NCI-H1092 treated with DMSO at 0.1 percent for 48 hours (cell line): Measurements from ENCODE around the gene NMT1.

Experiments used
- DNase-seq: peaks from one replicate; lab custom pipeline; 2025; lab: John Stamatoyannopoulos, UW

The NMT1 gene

GRCh38 chr17:45104907-45105624 is 43.9 kb downstream of the NMT1 start:
- no peak for DNase-seq

DNA sequence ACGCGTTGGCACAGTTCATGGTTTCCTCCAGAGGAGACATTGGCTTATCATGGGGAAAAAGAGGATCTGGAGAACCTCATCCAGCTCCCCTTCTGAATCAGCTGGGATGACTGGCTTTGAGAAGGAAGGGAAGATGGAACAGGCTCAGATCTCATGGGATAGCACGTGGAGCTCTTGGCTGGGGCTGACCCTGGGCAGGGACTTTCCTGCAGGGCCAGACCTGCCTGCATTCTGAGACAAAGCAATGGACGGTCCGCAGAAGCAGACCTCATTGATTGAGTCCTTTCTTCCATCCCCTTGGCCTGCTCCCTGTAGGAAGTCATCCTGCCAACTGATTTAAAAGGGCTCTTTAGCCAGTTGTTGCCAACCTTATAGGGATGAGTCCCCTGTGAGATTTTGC is 45.0 kb downstream of the NMT1 start:
- no peak for DNase-seq

DNA sequence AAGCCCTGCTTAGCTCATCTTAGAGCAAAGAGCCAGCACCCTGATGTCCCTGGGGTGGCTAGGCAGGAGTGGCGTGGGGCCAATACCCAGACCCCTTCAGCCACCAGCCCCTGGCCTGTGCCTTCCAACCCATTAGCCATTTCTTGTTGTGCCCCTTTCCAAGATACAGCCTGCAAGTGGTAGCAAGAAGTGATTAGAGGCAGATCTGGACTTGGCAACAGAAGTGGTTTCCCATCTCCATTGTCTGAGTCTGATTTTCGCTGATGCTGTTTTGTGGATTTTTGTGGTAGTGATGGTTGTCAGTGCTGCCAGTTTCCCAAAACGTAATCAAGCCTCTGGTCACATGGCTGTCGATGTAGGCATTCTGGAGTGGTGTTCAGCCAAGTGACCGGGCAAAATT is 45.5 kb downstream of the NMT1 start:
- no peak for DNase-seq

DNA sequence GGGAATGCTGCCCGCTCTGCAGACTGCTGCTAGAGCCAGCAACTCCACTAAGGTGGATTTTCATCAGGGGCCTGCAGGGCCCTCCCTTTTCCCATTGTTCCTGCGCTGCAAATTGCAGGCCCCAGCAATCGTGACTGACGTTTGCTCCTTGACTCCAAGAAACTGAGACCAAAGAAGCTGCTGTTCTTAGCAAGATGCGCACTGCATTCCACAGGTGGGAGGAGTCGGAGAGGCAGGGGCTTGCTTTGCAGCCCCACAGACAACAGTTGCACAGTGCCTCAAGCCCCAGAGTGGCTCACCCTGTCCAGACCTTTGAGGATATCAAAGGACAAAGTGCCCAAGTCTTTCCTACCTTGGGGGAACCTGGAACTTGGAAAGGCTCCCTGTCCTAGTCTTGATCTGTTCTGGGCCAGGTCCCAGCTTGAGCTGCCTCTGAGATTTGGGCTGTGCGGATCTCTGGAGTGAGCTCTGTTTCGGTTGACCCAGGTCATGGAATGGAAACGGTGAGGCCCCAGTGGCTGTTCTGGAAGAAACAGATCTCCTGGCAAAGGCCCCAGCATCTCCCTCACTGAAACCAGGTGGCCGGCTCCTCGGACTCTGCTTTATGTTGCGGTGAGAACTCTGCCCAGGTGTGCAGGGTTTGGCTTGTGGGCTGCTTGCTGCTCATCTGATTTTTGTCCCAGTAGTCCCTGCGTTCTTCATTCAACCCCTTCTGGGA is 46.3 kb downstream of the NMT1 start:
- DNase-seq, result no peak

DNA sequence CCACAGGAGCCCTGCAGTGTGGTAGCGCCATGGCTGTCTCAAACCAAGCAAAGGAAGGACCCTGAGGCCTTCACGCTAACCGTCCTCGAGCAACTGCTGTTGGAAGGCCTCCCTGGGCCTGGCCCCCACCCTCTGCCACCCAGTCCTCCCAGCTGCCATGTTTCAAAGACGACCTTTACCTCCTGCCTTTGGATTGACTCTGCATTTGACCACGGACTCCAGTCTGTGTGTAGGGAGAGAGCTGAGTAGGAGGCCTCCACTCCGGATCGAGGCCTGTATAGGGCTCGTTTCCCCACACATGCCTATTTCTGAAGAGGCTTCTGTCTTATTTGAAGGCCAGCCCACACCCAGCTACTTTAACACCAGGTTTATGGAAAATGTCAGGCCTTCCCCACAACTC is 46.9 kb downstream of the NMT1 start:
- DNase-seq, result no peak

DNA sequence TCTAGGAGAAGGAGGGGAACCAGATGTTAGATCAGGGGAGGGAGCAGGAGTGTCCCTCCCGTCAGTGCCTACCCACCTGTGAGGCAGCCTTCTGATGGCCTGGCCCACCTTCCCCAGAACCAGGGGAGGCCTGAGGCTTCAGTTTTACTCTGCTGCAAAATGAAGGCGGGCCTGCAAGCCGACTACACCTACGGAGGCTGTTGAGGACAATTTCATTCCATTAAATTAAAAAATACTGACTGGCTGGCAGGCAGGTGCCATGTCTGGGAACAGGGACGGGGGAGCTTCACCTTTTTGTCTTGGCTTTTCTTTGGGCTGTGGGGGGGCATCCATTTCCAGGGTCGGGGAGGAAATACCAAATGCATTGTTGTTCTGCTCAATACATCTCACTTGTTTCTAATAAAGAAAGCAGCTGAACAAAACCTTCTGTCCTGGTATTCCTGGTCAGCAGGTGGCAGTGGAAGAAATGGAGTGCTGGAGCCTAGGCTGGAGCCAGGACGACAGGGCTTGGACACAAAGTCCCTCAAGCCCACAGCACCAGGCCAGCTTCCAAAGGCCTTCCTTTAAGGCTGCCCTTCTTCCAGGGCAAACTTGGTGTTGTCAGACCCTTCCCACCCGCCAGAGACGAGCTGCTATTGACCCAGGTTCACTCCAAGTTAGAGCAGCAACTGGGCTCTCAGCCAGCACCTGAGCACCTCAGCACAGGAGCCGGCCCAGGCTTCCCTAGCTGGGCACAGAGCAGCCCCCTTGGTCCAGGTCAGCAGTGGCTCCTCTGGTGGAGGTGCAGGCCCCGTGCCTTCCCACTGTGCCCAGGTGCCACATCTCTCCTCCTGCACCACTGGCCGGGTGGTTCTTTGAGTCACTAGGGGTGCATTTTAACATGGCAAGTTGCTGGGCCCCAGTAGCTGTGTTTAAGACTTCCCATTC is 47.7 kb downstream of the NMT1 start:
- no peak for DNase-seq

- no peak for DNase-seq
These were observed 49.8 kb downstream of the NMT1 start for GRCh38 chr17:45110676-45111611.

DNA sequence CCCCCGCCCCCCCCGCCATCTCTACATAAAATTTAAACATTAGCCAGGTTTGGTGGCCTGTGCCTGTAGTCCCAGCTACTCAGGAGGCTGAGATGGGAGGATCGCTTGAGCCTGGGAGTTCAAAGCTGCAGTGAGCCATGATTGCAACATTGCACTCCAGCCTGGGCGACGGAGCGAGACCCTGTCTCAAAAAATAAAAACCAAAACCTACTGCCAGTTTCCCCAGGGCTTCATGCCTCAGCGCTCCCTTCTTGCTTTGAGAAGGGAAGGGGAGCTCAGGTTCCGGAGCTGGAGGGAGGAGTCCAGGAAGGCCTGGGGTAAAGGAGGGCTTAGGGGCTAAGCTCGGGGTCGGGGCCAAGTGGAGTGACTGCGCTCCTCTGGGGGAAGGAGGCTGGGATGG is 50.7 kb downstream of the NMT1 start:
- DNase-seq, result no peak

DNA sequence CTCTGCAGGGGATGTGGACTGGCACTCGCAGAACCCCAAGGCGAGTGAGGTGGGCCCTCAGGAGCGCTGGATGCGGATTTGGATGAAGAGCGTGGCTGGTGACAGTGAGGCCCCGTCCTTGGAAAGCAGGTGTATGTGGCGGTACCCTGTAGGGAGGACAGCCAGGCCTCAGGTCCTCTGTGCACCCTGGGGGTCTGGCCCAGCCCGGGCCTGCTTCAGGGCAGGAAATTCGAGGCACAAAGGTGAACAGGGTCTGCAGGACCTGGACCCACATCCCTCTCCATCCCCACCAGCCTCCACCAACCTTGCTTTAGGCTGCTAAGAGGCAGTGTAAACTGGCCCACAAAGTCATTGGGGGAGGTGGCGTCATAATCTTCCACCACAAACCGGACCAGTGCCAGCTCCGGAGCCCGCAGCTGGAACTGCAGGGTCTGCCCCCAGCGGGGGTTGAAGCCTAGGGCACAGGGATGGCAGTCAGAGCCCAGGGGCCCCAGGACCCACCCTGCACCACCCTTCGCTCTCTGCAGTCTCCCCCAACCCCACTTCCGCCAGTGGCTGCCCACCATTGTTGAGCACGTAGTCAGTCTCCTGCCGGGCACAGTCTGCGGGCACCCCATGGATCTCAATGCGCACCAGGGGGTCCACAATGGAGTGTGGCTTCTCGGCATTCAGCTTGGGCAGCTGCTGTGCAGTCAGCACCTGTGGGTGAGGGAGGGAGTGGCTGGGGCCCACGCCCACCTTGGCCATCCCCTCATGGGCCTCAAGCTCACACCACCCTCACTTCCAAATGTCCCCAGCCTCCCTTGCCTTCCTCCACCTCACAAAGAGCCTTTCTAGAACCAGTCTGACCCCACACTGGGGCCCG is 51.7 kb downstream of the NMT1 start:
- no peak for DNase-seq

DNA sequence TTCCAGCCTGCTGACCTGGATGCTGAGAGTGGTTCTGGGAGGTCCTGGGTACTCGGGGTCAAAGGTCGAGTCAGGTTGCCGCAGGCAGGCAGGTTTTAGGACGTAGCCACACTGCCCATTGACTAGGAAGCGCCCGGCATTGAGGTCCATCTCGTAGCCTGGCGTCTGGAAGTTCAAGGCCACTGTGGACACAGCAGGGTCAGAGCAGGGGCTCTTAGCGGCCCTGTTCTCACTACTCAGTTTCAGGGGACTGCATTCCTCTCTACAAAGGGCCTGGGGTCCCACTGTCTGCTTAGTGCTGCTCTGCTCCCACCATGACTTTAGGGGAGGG is 52.3 kb downstream of the NMT1 start:
- DNase-seq, result no peak

DNA sequence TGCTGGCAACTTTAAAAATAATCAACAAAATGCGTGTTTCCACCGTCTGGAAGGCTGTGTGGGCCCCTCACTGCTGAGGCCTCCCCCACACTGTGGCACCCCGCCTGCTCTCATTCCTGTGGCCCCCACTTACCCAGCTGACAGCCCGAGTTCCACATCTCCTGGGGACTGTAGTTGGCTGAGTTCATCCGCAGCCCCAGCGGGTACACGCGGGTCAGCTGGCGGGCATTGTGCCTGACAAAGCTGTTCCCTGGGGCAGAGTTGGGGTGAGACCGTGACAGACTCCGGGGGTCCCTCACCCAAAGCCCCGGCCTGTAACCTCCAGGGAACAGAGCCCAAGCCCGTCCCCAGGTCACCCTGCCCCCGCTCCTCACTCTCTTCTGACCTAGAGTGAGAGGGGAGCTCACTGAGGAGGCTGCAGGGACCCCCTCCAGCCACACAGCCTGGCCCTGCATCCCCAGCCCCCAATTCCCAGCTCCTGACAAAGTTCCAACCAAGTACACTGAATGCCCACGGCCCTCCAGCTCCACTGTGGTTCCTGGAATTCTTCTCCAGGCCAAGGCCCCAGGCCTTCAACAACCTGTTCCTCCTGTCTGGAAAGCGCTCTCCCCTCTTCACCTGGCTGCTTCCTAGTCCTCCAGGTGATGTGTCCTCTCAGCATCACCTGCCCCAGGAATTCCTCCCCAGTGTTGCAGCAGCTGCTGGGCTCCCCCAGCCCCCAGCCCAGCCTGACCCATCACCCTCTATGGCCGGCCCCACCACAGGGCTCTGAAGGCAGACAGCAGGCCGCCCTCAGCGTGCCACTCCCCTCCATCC is 53.2 kb downstream of the NMT1 start:
- DNase-seq, result no peak

DNA sequence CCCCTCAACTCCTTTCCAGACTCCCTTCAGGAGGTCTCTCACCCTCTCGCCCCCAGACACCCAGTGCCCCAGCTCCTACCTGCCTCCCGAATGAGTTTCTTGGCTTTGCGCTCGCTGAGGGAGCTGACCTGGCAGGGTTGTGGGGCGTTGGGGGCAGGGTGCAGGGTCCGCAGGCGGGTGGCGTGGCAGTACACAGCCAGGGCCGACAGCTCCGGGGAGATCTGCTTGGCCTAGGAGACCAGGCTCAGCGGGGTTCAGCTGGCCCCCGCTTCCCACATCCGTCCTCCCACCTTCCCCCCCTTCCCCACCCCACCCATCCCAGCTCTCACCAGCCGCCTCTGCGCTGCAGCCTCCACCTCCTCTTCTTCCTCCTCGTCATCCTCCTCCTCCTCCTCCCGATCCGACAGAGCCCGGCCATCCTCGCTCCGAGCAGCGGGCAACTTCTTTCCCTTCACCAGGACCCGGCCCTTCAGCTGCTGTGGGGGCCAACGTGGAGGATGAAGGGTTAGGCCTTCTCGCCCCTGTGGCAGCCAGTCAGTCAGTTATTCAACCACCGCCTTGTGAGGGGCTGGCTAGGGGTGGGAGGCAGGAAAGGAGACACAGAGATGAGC is 54.0 kb downstream of the NMT1 start:
- DNase-seq, result no peak

DNA sequence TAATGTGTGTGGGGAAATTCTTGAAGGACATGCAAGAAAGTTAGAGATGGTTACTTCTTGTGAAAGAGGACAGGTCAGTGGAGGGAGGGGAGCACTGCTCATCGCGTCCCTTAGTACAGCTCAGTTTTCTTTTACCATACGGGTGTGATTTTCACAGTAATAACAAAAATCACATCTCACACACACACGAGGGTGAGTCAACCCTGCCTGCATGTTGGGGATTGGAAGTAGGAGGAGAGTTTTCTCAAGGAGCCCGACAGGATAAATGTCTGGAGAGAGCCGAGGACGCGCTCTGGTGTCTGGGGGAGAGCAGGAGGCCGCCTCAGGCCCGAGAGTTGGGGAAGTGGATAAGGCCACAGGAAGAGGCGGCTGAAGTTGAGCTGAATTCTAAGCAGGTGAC is 54.8 kb downstream of the NMT1 start:
- DNase-seq, result no peak

GRCh38 chr17:45116434-45117016 is 55.4 kb downstream of the NMT1 start:
- no peak for DNase-seq

- DNase-seq, result no peak
These were observed 56.2 kb downstream of the NMT1 start for GRCh38 chr17:45117334-45117733.

- no peak for DNase-seq
These were observed 56.9 kb downstream of the NMT1 start for GRCh38 chr17:45117848-45118646.

GRCh38 chr17:45118691-45119090 is 57.6 kb downstream of the NMT1 start:
- no peak for DNase-seq

- no peak for DNase-seq
These were observed 58.8 kb downstream of the NMT1 start for GRCh38 chr17:45119964-45120363.
